Esophagus muscularis mucosa (tissue), 4 donors: Measurements from ENCODE around the gene NXT1.

Experiments used
- EP300 ChIP-seq: sonication (generic); formaldehyde crosslinking; IDR thresholded peaks from one replicate; pipeline ENCODE4 v1.6.1; 2017; ENCODE audit warnings: antibody characterized with exemption
- POLR2A ChIP-seq: fragments of 450-650 bp; IDR thresholded peaks from one replicate; pipeline ENCODE4 v1.6.1; 2017; ENCODE audit warnings: antibody characterized with exemption, moderate library complexity, mild to moderate bottlenecking, low read depth
- POLR2AphosphoS5 ChIP-seq, 2 donors: sonication (generic); formaldehyde crosslinking; IDR thresholded peaks; one replicate each; pipeline ENCODE4 v1.6.1; 2017; ENCODE audit warnings: antibody characterized with exemption in 2 of 2
- TF ChIP-seq, protein P1 (sequence below), 3 experiments: fragments of 200-600 bp in 2 of 3; fragments of 450-650 bp in 1 of 3; sonication (generic) in 2 of 3; IDR thresholded peaks; one replicate each; pipeline ENCODE4 v1.5.1; 2017 to 2019; ENCODE audit warnings: antibody characterized with exemption in 3 of 3, mild to moderate bottlenecking in 2 of 3, moderate library complexity in 1 of 3

DNA sequence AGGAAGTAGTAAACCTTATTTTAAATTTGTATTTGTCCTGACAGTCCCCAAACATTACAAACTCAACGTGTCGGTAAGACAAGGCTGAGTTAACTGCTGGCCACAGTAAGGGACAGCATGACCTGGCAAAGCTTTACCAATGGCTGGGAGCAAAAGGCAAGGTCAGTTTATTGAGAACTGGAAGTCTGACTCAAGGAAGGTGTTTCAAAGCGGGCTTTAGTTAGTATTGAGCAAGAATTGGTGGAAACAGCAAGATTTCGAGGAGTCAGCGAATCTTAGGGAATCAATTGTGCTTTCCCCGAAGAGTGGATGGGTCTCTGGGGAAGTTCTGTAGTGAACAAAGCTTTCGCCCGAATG lies 10.5 kb downstream of the NXT1 start:
- no peak for TF ChIP-seq POLR2AphosphoS5 (IDR thresholded peaks at IDR 0.05)
- TF ChIP-seq, protein P1, sequence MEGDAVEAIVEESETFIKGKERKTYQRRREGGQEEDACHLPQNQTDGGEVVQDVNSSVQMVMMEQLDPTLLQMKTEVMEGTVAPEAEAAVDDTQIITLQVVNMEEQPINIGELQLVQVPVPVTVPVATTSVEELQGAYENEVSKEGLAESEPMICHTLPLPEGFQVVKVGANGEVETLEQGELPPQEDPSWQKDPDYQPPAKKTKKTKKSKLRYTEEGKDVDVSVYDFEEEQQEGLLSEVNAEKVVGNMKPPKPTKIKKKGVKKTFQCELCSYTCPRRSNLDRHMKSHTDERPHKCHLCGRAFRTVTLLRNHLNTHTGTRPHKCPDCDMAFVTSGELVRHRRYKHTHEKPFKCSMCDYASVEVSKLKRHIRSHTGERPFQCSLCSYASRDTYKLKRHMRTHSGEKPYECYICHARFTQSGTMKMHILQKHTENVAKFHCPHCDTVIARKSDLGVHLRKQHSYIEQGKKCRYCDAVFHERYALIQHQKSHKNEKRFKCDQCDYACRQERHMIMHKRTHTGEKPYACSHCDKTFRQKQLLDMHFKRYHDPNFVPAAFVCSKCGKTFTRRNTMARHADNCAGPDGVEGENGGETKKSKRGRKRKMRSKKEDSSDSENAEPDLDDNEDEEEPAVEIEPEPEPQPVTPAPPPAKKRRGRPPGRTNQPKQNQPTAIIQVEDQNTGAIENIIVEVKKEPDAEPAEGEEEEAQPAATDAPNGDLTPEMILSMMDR (IDR thresholded peaks at IDR 0.05) = no peak
- no peak for TF ChIP-seq EP300
- TF ChIP-seq POLR2A = no peak
